ENCODE measurements around the gene VSTM4. TPM values are rescaled to one million over a fixed set of nuclear protein-coding genes. Genes with fewer than 3 reads are reported as not detected.

Gene VSTM4
- total and polyA plus RNA-seq, 2 experiments from 2014 or later: 0.21 to 0.66 TPM

- H3K4me2 ChIP-seq: no peak overlapping the region
- H3K36me3 Mint-ChIP-seq (ENCODE audit: low read depth): no peaks in the 10 kb centered on the region; the same call in 2 of the 3 replicates
- ATAC-seq: no peak
- no peak overlapping the region for H3K27ac ChIP-seq (ENCODE audit: low read depth)
- H3K9me2 ChIP-seq (ENCODE audit: insufficient read depth): no peaks in the 10 kb centered on the region
- H3K4me3 Mint-ChIP-seq: no peak overlapping the region
- H3K79me2 ChIP-seq (replicated peaks; ENCODE audit: insufficient read depth): no peaks in the 10 kb centered on the region
- H3K27ac Mint-ChIP-seq: no peak overlapping the region
- no peaks in the 10 kb centered on the region for H3F3A ChIP-seq (replicated peaks; ENCODE audit: low read depth)
- DNase-seq (ENCODE audit: low spot score): no peak
- H3K4me3 ChIP-seq: no peak overlapping the region
- no peaks in the 10 kb centered on the region for H4K20me1 ChIP-seq (replicated peaks; ENCODE audit: insufficient read depth)
- peaks cover 5% of the 10 kb centered on the region; the same call in 2 of the 3 replicates for H3K4me1 Mint-ChIP-seq
- H3K4me1 ChIP-seq (ENCODE audit: insufficient read depth): no peaks in the 10 kb centered on the region
- H3K9me3 Mint-ChIP-seq: no peaks in the 10 kb centered on the region; the same call in 2 of the 3 replicates
- H2AFZ ChIP-seq: no peak overlapping the region; the same call in 1 of the 2 replicates
- no peaks in the 10 kb centered on the region for H3K36me3 ChIP-seq (ENCODE audit: insufficient read depth)
- H3K27me3 ChIP-seq (ENCODE audit: insufficient read depth): no peaks in the 10 kb centered on the region
- H3K27me3 Mint-ChIP-seq (ENCODE audit: insufficient read depth, low read depth, poor library complexity): peaks cover 6% of the 10 kb centered on the region
- TF ChIP-seq CTCF (conservative IDR thresholded peaks at IDR 0.05; ENCODE audit: low read depth in 2 of 2): no peak
Observed at GRCh38 chr10:49099046-49099445, 16.3 kb downstream of the VSTM4 start.

GRCh38 chr10:49096890-49097445 lies 18.4 kb downstream of the VSTM4 start:
- Histone ChIP-seq H3K79me2 (replicated peaks; ENCODE audit: insufficient read depth) (no peaks in the 10 kb centered on the region), H3K36me3 (ENCODE audit: insufficient read depth) (no peaks in the 10 kb centered on the region), H4K20me1 (replicated peaks; ENCODE audit: insufficient read depth) (no peaks in the 10 kb centered on the region), H2AFZ (no peak overlapping the region), H3F3A (replicated peaks; ENCODE audit: low read depth) (no peaks in the 10 kb centered on the region), H3K4me3 (no peak overlapping the region), H3K27me3 (ENCODE audit: insufficient read depth) (no peaks in the 10 kb centered on the region), H3K27ac (ENCODE audit: low read depth) (no peak overlapping the region), H3K4me1 (ENCODE audit: insufficient read depth) (no peaks in the 10 kb centered on the region), H3K4me2 (no peak overlapping the region), H3K9me2 (ENCODE audit: insufficient read depth) (no peaks in the 10 kb centered on the region)
- Mint-ChIP-seq H3K4me1 (peaks cover 5% of the 10 kb centered on the region; the same call in 2 of the 3 replicates), H3K36me3 (ENCODE audit: low read depth) (no peaks in the 10 kb centered on the region; the same call in 2 of the 3 replicates), H3K27ac (no peak overlapping the region), H3K9me3 (no peaks in the 10 kb centered on the region; the same call in 2 of the 3 replicates), H3K27me3 (ENCODE audit: insufficient read depth, low read depth, poor library complexity) (peaks cover 1% of the 10 kb centered on the region), H3K4me3 (no peak overlapping the region)
- DNase-seq (ENCODE audit: low spot score): no peak
- ATAC-seq: no peak
- TF ChIP-seq STAT1 (IDR thresholded peaks at IDR 0.05; ENCODE audit: unreplicated experiment): no peak
- TF ChIP-seq POLR2AphosphoS5 (IDR thresholded peaks at IDR 0.05; ENCODE audit: low read depth): no peak
- TF ChIP-seq, protein P1, sequence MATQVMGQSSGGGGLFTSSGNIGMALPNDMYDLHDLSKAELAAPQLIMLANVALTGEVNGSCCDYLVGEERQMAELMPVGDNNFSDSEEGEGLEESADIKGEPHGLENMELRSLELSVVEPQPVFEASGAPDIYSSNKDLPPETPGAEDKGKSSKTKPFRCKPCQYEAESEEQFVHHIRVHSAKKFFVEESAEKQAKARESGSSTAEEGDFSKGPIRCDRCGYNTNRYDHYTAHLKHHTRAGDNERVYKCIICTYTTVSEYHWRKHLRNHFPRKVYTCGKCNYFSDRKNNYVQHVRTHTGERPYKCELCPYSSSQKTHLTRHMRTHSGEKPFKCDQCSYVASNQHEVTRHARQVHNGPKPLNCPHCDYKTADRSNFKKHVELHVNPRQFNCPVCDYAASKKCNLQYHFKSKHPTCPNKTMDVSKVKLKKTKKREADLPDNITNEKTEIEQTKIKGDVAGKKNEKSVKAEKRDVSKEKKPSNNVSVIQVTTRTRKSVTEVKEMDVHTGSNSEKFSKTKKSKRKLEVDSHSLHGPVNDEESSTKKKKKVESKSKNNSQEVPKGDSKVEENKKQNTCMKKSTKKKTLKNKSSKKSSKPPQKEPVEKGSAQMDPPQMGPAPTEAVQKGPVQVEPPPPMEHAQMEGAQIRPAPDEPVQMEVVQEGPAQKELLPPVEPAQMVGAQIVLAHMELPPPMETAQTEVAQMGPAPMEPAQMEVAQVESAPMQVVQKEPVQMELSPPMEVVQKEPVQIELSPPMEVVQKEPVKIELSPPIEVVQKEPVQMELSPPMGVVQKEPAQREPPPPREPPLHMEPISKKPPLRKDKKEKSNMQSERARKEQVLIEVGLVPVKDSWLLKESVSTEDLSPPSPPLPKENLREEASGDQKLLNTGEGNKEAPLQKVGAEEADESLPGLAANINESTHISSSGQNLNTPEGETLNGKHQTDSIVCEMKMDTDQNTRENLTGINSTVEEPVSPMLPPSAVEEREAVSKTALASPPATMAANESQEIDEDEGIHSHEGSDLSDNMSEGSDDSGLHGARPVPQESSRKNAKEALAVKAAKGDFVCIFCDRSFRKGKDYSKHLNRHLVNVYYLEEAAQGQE (IDR thresholded peaks at IDR 0.05; ENCODE audit: unreplicated experiment): no peak
- TF ChIP-seq EZH2 (IDR thresholded peaks at IDR 0.05; ENCODE audit: low read depth, unreplicated experiment): no peak

Measured in GM23338 (cell line).